22Rv1 (cell line): ENCODE data around the gene LRP1-AS.

Experiments used
- ZFX ChIP-seq: fragments of 450-650 bp; IDR thresholded peaks from 2 replicates; pipeline ENCODE4 v1.6.1; 2017; ENCODE audit warnings: antibody characterized with exemption, borderline replicate concordance
- TF ChIP-seq, protein P1 (sequence below): fragments of 450-650 bp; IDR thresholded peaks from 2 replicates; pipeline ENCODE4 v1.5.1; 2017; ENCODE audit warnings: mild to moderate bottlenecking

DNA sequence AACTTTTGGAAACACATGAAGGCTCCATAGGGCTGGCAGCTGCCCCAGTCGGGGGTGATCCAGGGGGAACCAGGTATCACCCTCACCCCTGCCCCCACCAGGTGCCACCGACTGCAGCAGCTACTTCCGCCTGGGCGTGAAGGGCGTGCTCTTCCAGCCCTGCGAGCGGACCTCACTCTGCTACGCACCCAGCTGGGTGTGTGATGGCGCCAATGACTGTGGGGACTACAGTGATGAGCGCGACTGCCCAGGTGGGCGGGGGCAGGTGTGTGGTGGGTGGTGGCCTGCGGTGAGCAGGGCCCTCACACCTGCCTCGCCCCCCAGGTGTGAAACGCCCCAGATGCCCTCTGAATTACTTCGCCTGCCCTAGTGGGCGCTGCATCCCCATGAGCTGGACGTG is 46.8 kb upstream of the LRP1-AS start:
- TF ChIP-seq, protein P1, sequence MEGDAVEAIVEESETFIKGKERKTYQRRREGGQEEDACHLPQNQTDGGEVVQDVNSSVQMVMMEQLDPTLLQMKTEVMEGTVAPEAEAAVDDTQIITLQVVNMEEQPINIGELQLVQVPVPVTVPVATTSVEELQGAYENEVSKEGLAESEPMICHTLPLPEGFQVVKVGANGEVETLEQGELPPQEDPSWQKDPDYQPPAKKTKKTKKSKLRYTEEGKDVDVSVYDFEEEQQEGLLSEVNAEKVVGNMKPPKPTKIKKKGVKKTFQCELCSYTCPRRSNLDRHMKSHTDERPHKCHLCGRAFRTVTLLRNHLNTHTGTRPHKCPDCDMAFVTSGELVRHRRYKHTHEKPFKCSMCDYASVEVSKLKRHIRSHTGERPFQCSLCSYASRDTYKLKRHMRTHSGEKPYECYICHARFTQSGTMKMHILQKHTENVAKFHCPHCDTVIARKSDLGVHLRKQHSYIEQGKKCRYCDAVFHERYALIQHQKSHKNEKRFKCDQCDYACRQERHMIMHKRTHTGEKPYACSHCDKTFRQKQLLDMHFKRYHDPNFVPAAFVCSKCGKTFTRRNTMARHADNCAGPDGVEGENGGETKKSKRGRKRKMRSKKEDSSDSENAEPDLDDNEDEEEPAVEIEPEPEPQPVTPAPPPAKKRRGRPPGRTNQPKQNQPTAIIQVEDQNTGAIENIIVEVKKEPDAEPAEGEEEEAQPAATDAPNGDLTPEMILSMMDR, result no peak
- TF ChIP-seq ZFX, result no peak
